Muscle layer of duodenum (tissue), 2 donors: Measurements from ENCODE around the gene NAGPA.

Experiments used
- H3K27ac ChIP-seq: one replicate; pipeline ENCODE4 v1.7.0; 2013; ENCODE audit warnings: mild to moderate bottlenecking, low read length
- H3K27me3 ChIP-seq: one replicate; pipeline ENCODE4 v1.7.0; 2013; ENCODE audit warnings: low read depth, mild to moderate bottlenecking, control low read depth, low read length
- H3K36me3 ChIP-seq, 2 donors: one replicate each; pipeline ENCODE4 v1.7.0; 2013; ENCODE audit warnings: low read length in 2 of 2, control low read depth in 1 of 2, mild to moderate bottlenecking in 1 of 2; ENCODE audit not compliant: insufficient read depth in 2 of 2, control insufficient read depth in 1 of 2
- H3K4me1 ChIP-seq, 2 donors: one replicate each; pipeline ENCODE4 v1.7.0; 2013; ENCODE audit warnings: low read length in 2 of 2, mild to moderate bottlenecking in 2 of 2, control low read depth in 1 of 2, moderate library complexity in 1 of 2; ENCODE audit not compliant: insufficient read depth in 2 of 2, control insufficient read depth in 1 of 2
- H3K4me3 ChIP-seq, 2 donors: one replicate each; pipeline ENCODE4 v1.7.0; 2013; ENCODE audit warnings: low read length in 2 of 2, low read depth in 1 of 2, mild to moderate bottlenecking in 1 of 2
- H3K9me3 ChIP-seq, 2 donors: one replicate each; pipeline ENCODE4 v1.7.0; 2013; ENCODE audit warnings: low read length in 2 of 2, control low read depth in 1 of 2, mild to moderate bottlenecking in 1 of 2; ENCODE audit not compliant: control insufficient read depth in 1 of 2
- donor health status: healthy.

NAGPA gene

GRCh38 chr16:5024632-5025031, 9.1 kb downstream of the NAGPA start:
- H3K9me3 ChIP-seq = no peaks in the 10 kb centered on the region
- H3K4me3 ChIP-seq = no peak overlapping the region
- no peak overlapping the region for H3K27ac ChIP-seq
- H3K4me1 ChIP-seq = no peaks in the 10 kb centered on the region
- H3K27me3 ChIP-seq = no peaks in the 10 kb centered on the region
- H3K36me3 ChIP-seq = peaks cover 0 to 28% of the 10 kb centered on the region in 2 donors

- Histone ChIP-seq H3K27ac (no peak overlapping the region), H3K4me1 (no peaks in the 10 kb centered on the region), H3K27me3 (no peaks in the 10 kb centered on the region), H3K4me3 (no peak overlapping the region), H3K36me3 (peaks cover 0 to 9% of the 10 kb centered on the region in 2 donors), H3K9me3 (no peaks in the 10 kb centered on the region)
Measured at GRCh38 chr16:5022521-5022920, 11.2 kb downstream of the NAGPA start.

GRCh38 chr16:5020551-5020950, 13.2 kb downstream of the NAGPA start:
- H3K4me3 ChIP-seq = no peak overlapping the region
- H3K27ac ChIP-seq = no peak overlapping the region

GRCh38 chr16:5019775-5020174, 14.0 kb downstream of the NAGPA start:
- Histone ChIP-seq H3K27me3 (no peaks in the 10 kb centered on the region), H3K4me1 (no peaks in the 10 kb centered on the region), H3K27ac (no peak overlapping the region)

More at GRCh38 chr16:5020551-5020950, 13.2 kb downstream of the NAGPA start:
- Histone ChIP-seq H3K27me3 (no peaks in the 10 kb centered on the region), H3K4me1 (no peaks in the 10 kb centered on the region), H3K9me3 (no peaks in the 10 kb centered on the region), H3K36me3 (no peaks in the 10 kb centered on the region)

GRCh38 chr16:5018793-5019192, 14.9 kb downstream of the NAGPA start:
- no peaks in the 10 kb centered on the region for H3K9me3 ChIP-seq
- H3K27me3 ChIP-seq = no peaks in the 10 kb centered on the region
- H3K4me3 ChIP-seq = no peak overlapping the region
- no peaks in the 10 kb centered on the region for H3K36me3 ChIP-seq
- no peak overlapping the region for H3K27ac ChIP-seq
- no peaks in the 10 kb centered on the region for H3K4me1 ChIP-seq

More at GRCh38 chr16:5019775-5020174, 14.0 kb downstream of the NAGPA start:
- H3K36me3 ChIP-seq = no peaks in the 10 kb centered on the region
- H3K4me3 ChIP-seq = no peak overlapping the region
- no peaks in the 10 kb centered on the region for H3K9me3 ChIP-seq

- Histone ChIP-seq H3K9me3 (no peaks in the 10 kb centered on the region), H3K4me3 (no peak overlapping the region), H3K27ac (no peak overlapping the region), H3K27me3 (no peaks in the 10 kb centered on the region), H3K36me3 (no peaks in the 10 kb centered on the region), H3K4me1 (no peaks in the 10 kb centered on the region)
Measured at GRCh38 chr16:5017678-5017969, 16.1 kb downstream of the NAGPA start.

- H3K27me3 ChIP-seq = no peaks in the 10 kb centered on the region
- H3K36me3 ChIP-seq = no peaks in the 10 kb centered on the region
- no peak overlapping the region for H3K4me3 ChIP-seq
- H3K4me1 ChIP-seq = no peaks in the 10 kb centered on the region
- no peak overlapping the region for H3K27ac ChIP-seq
- no peaks in the 10 kb centered on the region for H3K9me3 ChIP-seq
Measured at GRCh38 chr16:5016967-5017677, 16.6 kb downstream of the NAGPA start.

GRCh38 chr16:5015887-5016286, 17.8 kb downstream of the NAGPA start:
- no peaks in the 10 kb centered on the region for H3K4me1 ChIP-seq
- no peaks in the 10 kb centered on the region for H3K9me3 ChIP-seq
- H3K27me3 ChIP-seq = no peaks in the 10 kb centered on the region
- no peak overlapping the region for H3K27ac ChIP-seq
- H3K36me3 ChIP-seq = no peaks in the 10 kb centered on the region
- no peak overlapping the region for H3K4me3 ChIP-seq

- no peaks in the 10 kb centered on the region for H3K4me1 ChIP-seq
- H3K36me3 ChIP-seq = no peaks in the 10 kb centered on the region
- no peak overlapping the region for H3K4me3 ChIP-seq
- H3K9me3 ChIP-seq = no peaks in the 10 kb centered on the region
- H3K27me3 ChIP-seq = no peaks in the 10 kb centered on the region
- no peak overlapping the region for H3K27ac ChIP-seq
Measured at GRCh38 chr16:5015351-5015750, 18.4 kb downstream of the NAGPA start.

- Histone ChIP-seq H3K4me1 (no peaks in the 10 kb centered on the region), H3K36me3 (no peaks in the 10 kb centered on the region), H3K4me3 (no peak overlapping the region), H3K9me3 (no peaks in the 10 kb centered on the region), H3K27ac (no peak overlapping the region), H3K27me3 (no peaks in the 10 kb centered on the region)
Measured at GRCh38 chr16:5012887-5013286, 20.8 kb downstream of the NAGPA start.

- H3K36me3 ChIP-seq = no peaks in the 10 kb centered on the region
- H3K4me1 ChIP-seq = no peaks in the 10 kb centered on the region
- no peak overlapping the region for H3K4me3 ChIP-seq
- H3K27ac ChIP-seq = no peak overlapping the region
- H3K27me3 ChIP-seq = no peaks in the 10 kb centered on the region
- no peaks in the 10 kb centered on the region for H3K9me3 ChIP-seq
Measured at GRCh38 chr16:5011637-5012036, 22.1 kb downstream of the NAGPA start.
